Measurements from ENCODE around the gene REPIN1.

REPIN1 gene

GRCh38 chr7:150368096-150368883 lies at the start of gene REPIN1:
Gene REPIN1, plus strand, starts transcription at chr7:150368822. Its CDS starts 890 bp downstream, at chr7:150369712.
- peak; percentile 50 for DNase-seq

- no peak for DNase-seq
These were observed 46.9 kb upstream of the REPIN1 start for GRCh38 chr7:150321788-150322113.

GRCh38 chr7:150322114-150322832 lies 46.3 kb upstream of the REPIN1 start:
- no peak for DNase-seq

DNA sequence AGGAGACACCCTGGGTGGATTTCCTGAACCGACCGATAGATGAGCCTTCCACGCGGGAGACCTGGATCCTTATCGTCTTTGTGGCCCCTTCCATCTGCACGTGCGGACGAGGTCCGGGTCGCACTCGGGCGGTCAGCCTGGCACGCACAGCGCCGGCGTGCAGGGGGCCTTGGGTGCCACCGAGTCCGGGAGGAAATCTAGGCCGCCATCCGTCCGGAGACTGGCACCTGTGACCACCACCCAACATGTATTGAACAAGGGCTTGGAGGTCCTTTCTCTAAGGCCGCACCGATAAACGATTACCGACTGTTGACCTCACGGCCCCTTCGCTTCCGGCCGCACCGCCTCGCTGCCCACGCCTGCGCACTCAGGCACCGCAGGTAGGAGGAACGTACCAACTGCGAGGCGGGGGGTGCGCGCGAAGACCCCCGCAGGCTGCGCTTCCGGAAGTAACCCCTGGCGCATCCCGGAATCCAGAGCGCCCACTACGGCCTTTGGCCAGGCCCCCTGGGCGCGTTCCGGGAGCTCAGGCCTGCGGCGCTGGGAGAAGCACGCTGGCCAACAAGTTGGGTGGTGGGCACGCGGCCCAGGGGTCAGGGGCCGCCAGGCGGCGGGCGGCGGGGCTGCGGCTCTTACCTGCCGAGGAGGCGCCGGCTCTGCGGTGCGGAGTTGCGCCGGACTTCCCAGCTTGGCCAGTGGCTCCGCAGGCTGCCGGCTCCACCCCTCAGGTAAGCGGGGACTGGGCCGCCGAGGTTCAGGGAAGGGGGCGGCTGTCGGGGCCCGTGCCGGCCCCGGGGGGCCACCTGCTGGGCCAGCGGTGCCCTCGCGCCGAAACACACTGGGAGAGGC lies 45.6 kb upstream of the REPIN1 start, which contains the start of the genes ACTR3C and LRRC61:
Gene ACTR3C (minus strand): TSS at position 713 of the 849 bp plus-strand sequence. CDS start 28,249 bp downstream, outside the sequence.
Gene LRRC61 (plus strand): TSS at position 523 of the 849 bp plus-strand sequence. CDS start 13,507 bp downstream, outside the sequence.
- no peak for DNase-seq

- no peak for DNase-seq
These were observed 44.8 kb upstream of the REPIN1 start for GRCh38 chr7:150323682-150324372.

GRCh38 chr7:150324373-150324961 lies 44.2 kb upstream of the REPIN1 start:
- DNase-seq: no peak

GRCh38 chr7:150325110-150325611 lies 43.5 kb upstream of the REPIN1 start:
- DNase-seq: no peak

DNA sequence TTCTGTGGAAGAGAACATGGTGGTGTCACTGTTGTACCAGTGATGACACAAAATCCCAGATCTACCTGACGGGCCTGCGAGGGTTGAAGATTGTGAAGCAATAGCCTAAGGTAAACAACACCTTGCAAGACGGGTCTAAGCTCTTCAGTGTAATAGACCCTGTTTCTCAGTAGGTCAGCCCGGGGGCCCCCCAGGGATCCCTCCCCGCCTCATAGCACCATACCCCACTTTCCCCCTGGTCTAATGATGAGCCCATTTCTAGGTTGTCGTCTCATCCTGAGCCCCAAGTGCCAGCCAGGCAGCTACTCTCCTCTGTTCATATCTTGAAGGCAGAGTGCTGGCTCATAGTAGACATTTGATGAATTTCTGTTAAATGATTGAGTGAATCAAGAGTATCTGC lies 42.7 kb upstream of the REPIN1 start:
- DNase-seq: no peak

DNA sequence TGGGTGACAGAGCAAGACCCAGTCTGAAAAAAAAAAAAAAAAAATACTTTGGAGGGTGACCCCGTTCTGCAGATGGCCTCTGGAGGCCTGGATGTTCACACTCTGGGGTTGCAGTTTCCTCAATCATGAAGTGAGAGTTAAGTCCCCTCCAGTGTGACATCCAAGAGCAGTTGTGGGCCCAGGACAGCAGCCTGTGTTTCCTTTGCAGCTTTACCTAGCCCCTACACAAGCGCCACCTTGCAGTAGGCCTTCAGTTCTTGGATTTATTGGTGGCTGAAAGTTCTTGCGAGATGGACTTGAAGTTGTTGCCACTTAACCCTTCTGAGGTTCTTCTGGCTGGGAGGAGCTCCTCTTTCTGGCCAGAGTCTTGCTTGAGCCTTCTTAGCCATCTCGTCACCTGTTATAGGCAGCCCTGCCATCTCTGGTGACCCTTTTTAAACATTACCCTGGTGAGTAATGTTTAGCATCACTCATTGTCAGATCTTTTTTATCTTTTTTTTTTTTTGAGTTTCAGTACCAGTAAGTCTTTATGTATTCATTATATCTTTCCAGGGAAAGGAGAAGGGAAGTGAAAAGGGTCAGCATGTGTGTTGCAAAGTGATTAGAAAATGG lies 41.9 kb upstream of the REPIN1 start:
- no peak for DNase-seq

- no peak for DNase-seq
These were observed 41.3 kb upstream of the REPIN1 start for GRCh38 chr7:150327308-150327707.

GRCh38 chr7:150329331-150330120 lies 39.1 kb upstream of the REPIN1 start:
- DNase-seq: no peak

DNA sequence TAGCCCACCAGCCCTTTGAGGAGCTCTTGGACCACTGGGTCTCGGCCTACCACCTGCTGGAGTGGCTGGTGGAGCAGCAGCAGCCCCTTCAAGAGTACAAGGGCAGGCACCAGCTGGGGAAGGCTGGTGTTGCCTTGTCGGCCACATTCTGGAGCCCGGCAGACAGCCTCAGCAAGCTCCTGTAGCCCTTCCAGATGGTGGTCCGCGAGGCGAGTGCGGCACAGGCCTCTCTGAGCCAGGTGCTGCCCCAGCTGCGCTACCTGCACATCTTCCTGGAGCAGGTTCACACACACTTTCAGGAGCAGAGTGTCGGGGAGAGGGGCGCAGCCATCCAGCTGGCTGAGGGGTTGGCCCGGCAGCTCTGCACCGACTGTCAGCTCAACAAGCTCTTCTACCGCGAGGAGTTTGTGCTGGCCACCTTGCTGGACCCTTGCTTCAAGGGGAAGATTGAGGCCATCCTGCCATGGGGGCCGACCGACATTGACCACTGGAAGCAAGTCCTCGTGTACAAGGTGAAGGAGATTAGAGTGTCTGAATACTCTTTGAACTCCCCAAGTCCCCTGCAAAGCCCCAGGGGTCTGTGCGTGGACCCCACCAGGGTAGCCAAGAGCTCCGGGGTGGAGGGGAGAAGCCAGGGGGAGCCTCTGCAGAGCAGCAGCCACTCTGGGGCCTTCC lies 38.3 kb upstream of the REPIN1 start:
- DNase-seq: no peak

GRCh38 chr7:150332852-150333635 lies 35.6 kb upstream of the REPIN1 start:
- DNase-seq: no peak

- no peak for DNase-seq
These were observed 35.0 kb upstream of the REPIN1 start for GRCh38 chr7:150333659-150334058.

DNA sequence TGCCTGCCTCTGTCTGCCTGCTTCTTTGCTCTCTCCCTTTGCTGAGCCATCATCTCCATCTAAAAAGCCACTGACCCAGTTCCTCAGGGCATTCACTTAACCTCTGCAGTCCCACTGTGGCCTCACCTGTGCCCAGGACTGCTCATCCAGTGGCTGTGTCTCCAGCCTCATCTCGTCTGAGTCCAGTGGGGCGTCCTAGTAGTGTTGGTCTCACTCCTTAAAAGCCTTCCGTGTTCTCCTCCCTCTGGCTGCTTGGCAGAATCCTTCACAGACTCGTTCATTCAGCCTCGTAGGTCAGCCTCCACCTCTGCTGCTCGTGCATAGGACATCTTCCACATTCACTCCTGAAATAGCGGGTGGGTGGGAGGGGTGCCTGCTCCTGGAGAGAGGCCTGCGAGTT lies 34.5 kb upstream of the REPIN1 start:
- DNase-seq: no peak

GRCh38 chr7:150335108-150335773 lies 33.4 kb upstream of the REPIN1 start:
- no peak for DNase-seq

DNA sequence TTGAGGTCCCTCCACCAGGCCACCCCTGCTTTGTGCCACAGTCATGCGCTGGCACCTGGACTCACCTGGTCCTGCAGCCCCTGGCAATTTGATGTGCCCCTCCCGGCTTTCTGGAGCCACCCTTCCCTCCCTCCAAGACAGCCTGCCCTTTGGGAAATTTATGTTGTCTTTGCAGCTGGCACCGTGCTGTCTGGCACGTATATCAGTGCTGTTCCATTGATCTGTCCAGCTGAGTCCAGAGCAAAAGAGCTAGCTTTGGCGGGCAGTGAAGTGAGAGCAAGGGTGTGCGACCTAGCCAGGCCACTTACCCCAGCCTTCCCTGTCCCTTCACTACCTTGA lies 32.9 kb upstream of the REPIN1 start:
- no peak for DNase-seq

DNA sequence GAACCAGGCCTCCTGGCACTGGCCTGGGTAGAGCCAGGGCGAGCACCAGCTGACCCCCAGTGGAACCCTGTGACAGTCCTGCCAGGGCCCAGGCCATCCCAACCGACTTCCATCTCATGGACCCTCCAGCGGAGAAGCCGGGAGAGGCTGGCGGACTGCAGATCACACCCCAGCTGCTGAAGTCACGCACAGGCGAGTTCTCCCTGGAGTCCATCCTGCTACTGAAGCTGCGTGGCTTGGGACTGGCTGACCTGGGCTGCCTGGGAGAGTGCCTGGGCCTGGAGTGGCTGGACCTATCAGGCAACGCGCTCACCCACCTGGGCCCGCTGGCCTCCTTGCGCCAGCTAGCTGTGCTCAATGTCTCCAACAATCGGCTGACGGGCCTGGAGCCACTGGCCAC lies 31.9 kb upstream of the REPIN1 start:
- no peak for DNase-seq

GRCh38 chr7:150337179-150337578 lies 31.4 kb upstream of the REPIN1 start:
- no peak for DNase-seq

Measured in T1000 (cell line).